ENCODE data around the gene TIPIN. TPM values are rescaled to one million over a fixed set of nuclear protein-coding genes. Genes with fewer than 3 reads are reported as not detected.

TIPIN gene
- total RNA-seq, 1 experiment from 2014 or later: 12.9 TPM

- no peaks in the 10 kb centered on the region for H4K20me1 ChIP-seq (ENCODE audit: insufficient read depth)
- DNase-seq: no peak
- BruUV-seq (replicated peaks): TSS peak; percentile 64
- no peaks in the 10 kb centered on the region for H3K27me3 ChIP-seq (ENCODE audit: insufficient read depth, low read depth)
- intact Hi-C loops (cut with micrococcal nuclease; ENCODE audit: unreplicated experiment): loop anchor here (5.0 to 10.0 kb wide), 2 partner anchors 390 to 678 kb away; partner anchors contain the start of gene INTS14
- peak overlapping the region; percentile 52 for H3K4me3 ChIP-seq
- CTCF ChIA-PET: no interaction called here
- H3K4me1 ChIP-seq (replicated peaks; ENCODE audit: insufficient read depth): peaks cover 28% of the 10 kb centered on the region
- no peak for TF ChIP-seq EZH2 (IDR thresholded peaks at IDR 0.05; ENCODE audit: low read depth)
- TF ChIP-seq, protein P1, sequence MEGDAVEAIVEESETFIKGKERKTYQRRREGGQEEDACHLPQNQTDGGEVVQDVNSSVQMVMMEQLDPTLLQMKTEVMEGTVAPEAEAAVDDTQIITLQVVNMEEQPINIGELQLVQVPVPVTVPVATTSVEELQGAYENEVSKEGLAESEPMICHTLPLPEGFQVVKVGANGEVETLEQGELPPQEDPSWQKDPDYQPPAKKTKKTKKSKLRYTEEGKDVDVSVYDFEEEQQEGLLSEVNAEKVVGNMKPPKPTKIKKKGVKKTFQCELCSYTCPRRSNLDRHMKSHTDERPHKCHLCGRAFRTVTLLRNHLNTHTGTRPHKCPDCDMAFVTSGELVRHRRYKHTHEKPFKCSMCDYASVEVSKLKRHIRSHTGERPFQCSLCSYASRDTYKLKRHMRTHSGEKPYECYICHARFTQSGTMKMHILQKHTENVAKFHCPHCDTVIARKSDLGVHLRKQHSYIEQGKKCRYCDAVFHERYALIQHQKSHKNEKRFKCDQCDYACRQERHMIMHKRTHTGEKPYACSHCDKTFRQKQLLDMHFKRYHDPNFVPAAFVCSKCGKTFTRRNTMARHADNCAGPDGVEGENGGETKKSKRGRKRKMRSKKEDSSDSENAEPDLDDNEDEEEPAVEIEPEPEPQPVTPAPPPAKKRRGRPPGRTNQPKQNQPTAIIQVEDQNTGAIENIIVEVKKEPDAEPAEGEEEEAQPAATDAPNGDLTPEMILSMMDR (conservative IDR thresholded peaks at IDR 0.05): no peak
- H3K4me2 ChIP-seq: peak overlapping the region; percentile 87
- H2AFZ ChIP-seq: peak overlapping the region; percentile 85
- H3K36me3 ChIP-seq (ENCODE audit: low read depth): no peaks in the 10 kb centered on the region
- POLR2A ChIA-PET (ENCODE audit: unreplicated experiment): interaction anchor here (0.7 kb wide), 2 partner anchors 93 to 227 kb away, joined by 3 to 12 read pairs; no protein-coding TSS in a partner anchor
- H3F3A ChIP-seq (ENCODE audit: insufficient read depth, low read depth): peaks cover 20% of the 10 kb centered on the region
- no peaks in the 10 kb centered on the region for H3K9me3 ChIP-seq (ENCODE audit: insufficient read depth, low read depth)
- H3K27ac ChIP-seq: peak overlapping the region; percentile 43; the same call in 1 of the 2 replicates
- no peaks in the 10 kb centered on the region for H3K9me2 ChIP-seq (ENCODE audit: insufficient read depth)
- peaks cover 19% of the 10 kb centered on the region for H3K79me2 ChIP-seq (ENCODE audit: low read depth)
These were observed 63.7 kb downstream of the TIPIN start for GRCh38 chr15:66292571-66293418.

GRCh38 chr15:66291816-66292570 lies 64.5 kb downstream of the TIPIN start:
- Histone ChIP-seq H4K20me1 (ENCODE audit: insufficient read depth) (no peaks in the 10 kb centered on the region), H3K27me3 (ENCODE audit: insufficient read depth, low read depth) (no peaks in the 10 kb centered on the region), H3K9me2 (ENCODE audit: insufficient read depth) (no peaks in the 10 kb centered on the region), H3F3A (ENCODE audit: insufficient read depth, low read depth) (peaks cover 23% of the 10 kb centered on the region), H3K27ac (no peak overlapping the region), H3K36me3 (ENCODE audit: low read depth) (no peaks in the 10 kb centered on the region), H3K4me1 (replicated peaks; ENCODE audit: insufficient read depth) (peaks cover 28% of the 10 kb centered on the region), H3K9me3 (ENCODE audit: insufficient read depth, low read depth) (no peaks in the 10 kb centered on the region), H2AFZ (no peak overlapping the region), H3K79me2 (ENCODE audit: low read depth) (peaks cover 19% of the 10 kb centered on the region), H3K4me2 (peak overlapping the region; percentile 87), H3K4me3 (peak overlapping the region; percentile 52; the same call in 1 of the 2 replicates)
- no peak for TF ChIP-seq EZH2 (IDR thresholded peaks at IDR 0.05; ENCODE audit: low read depth)
- TF ChIP-seq, protein P1 (conservative IDR thresholded peaks at IDR 0.05): no peak
- no TSS peak for BruUV-seq (replicated peaks)
- DNase-seq: no peak
- POLR2A ChIA-PET (ENCODE audit: unreplicated experiment): interaction anchor here (0.7 kb wide), 1 partner anchor 94 kb away, joined by 3 read pairs; no protein-coding TSS in a partner anchor
- intact Hi-C loops (cut with micrococcal nuclease; ENCODE audit: unreplicated experiment): loop anchor here (5.0 to 10.0 kb wide), 2 partner anchors 390 to 677 kb away; partner anchors contain the start of gene INTS14
- CTCF ChIA-PET: interaction anchor here (0.6 kb wide), 1 partner anchor 9 kb away, joined by 5 read pairs; no protein-coding TSS in a partner anchor

DNA sequence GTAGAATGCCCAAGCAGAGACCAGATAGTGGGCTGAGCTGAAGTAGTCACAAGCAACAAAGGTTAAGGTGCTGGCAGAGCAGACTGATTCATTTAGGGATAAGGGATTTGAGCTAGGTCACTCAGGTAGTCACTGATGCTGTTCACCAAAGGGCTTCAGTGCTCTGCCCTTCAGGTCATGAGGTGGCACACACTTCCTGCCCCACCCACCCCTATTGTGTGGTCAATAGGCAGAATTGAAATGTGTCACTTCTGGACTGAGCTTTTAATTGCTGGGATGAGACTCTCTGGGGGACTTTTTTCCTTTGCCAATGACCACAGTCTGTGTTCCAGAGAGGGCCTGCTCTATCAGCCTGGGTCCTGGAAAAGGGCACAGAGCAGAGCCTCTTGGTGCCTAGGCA lies 66.0 kb downstream of the TIPIN start:
- H2AFZ ChIP-seq: no peak overlapping the region
- no peaks in the 10 kb centered on the region for H3K9me2 ChIP-seq (ENCODE audit: insufficient read depth)
- no peaks in the 10 kb centered on the region for H4K20me1 ChIP-seq (ENCODE audit: insufficient read depth)
- TF ChIP-seq, protein P1 (conservative IDR thresholded peaks at IDR 0.05): no peak
- no peak for TF ChIP-seq EZH2 (IDR thresholded peaks at IDR 0.05; ENCODE audit: low read depth)
- H3K36me3 ChIP-seq (ENCODE audit: low read depth): no peaks in the 10 kb centered on the region
- no peaks in the 10 kb centered on the region for H3K9me3 ChIP-seq (ENCODE audit: insufficient read depth, low read depth)
- DNase-seq: peak in 1 of 2 experiments; percentile 25
- H3K4me2 ChIP-seq: peak overlapping the region; percentile 23; the same call in 1 of the 2 replicates
- H3K27ac ChIP-seq: no peak overlapping the region
- peaks cover 6% of the 10 kb centered on the region for H3K79me2 ChIP-seq (ENCODE audit: low read depth)
- no peak overlapping the region for H3K4me3 ChIP-seq
- no TSS peak for BruUV-seq (replicated peaks)
- intact Hi-C loops (cut with micrococcal nuclease; ENCODE audit: unreplicated experiment): loop anchor here (5.0 to 10.0 kb wide), 2 partner anchors 388 to 676 kb away; partner anchors contain the start of gene INTS14
- ChIA-PET CTCF (no interaction called here), POLR2A (ENCODE audit: unreplicated experiment) (no interaction called here)
- peaks cover 23% of the 10 kb centered on the region for H3F3A ChIP-seq (ENCODE audit: insufficient read depth, low read depth)
- no peaks in the 10 kb centered on the region for H3K27me3 ChIP-seq (ENCODE audit: insufficient read depth, low read depth)
- peaks cover 20% of the 10 kb centered on the region for H3K4me1 ChIP-seq (replicated peaks; ENCODE audit: insufficient read depth)
